Measurements from ENCODE around the gene NNT.
"Not testable (repeated sequence)": the region's sequence is repeated elsewhere in the genome, so short reads cannot be mapped to it uniquely, and the experiment has no call there.

NNT gene

DNA sequence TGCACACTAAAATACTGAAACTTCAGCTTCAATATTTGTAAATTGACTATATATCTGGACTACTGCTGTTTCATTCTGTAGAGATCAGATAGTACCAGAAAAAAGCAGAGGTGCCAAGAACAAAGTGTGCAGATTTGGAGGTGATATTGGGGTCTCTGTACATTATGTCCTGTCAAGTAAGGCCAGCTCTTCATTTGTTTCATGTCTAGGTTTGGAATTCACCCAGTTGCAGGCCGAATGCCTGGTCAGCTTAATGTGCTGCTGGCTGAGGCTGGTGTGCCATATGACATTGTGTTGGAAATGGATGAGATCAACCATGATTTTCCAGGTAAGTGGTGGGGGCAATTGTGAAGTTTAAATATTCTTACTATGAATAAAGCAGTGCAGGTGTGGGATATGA, 96.9 kb downstream of the NNT start:
- Histone ChIP-seq H3K36me3 (ENCODE audit: control insufficient read depth, insufficient read depth, low read length) (peaks cover 5% of the 10 kb centered on the region), H3K4me3 (replicated peaks; ENCODE audit: low read depth, low read length) (no peak overlapping the region), H3K27me3 (replicated peaks; ENCODE audit: control insufficient read depth, insufficient read depth, low read length) (no peaks in the 10 kb centered on the region)
- DNase-seq (ENCODE audit: extremely low read depth, insufficient read length), result no peak
- TF ChIP-seq, protein P1, sequence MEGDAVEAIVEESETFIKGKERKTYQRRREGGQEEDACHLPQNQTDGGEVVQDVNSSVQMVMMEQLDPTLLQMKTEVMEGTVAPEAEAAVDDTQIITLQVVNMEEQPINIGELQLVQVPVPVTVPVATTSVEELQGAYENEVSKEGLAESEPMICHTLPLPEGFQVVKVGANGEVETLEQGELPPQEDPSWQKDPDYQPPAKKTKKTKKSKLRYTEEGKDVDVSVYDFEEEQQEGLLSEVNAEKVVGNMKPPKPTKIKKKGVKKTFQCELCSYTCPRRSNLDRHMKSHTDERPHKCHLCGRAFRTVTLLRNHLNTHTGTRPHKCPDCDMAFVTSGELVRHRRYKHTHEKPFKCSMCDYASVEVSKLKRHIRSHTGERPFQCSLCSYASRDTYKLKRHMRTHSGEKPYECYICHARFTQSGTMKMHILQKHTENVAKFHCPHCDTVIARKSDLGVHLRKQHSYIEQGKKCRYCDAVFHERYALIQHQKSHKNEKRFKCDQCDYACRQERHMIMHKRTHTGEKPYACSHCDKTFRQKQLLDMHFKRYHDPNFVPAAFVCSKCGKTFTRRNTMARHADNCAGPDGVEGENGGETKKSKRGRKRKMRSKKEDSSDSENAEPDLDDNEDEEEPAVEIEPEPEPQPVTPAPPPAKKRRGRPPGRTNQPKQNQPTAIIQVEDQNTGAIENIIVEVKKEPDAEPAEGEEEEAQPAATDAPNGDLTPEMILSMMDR (IDR thresholded peaks at IDR 0.05; ENCODE audit: insufficient read depth, low read length, poor library complexity, severe bottlenecking), result no peak

DNA sequence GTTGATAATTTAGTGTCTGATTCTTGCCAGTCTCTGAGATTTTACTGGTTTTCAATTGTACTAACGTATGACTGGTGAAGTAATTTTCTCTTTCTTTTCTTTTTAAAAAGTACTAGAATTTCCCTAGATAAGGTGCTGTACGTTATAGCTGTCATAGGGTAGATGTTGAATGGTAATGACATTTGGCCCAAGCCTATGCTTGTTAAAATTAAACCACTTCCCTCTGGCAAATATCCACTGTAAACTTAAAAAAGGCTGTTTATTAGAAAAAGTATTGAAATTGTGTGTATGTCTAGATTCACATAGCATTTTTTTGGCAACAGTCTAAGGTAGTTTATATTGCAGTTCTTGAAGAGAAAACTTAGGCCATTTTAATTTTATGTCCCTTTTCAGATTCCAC, 97.6 kb downstream of the NNT start:
- Histone ChIP-seq H3K4me3 (replicated peaks; ENCODE audit: low read depth, low read length) (no peak overlapping the region), H3K27me3 (replicated peaks; ENCODE audit: control insufficient read depth, insufficient read depth, low read length) (no peaks in the 10 kb centered on the region), H3K36me3 (ENCODE audit: control insufficient read depth, insufficient read depth, low read length) (peaks cover 4% of the 10 kb centered on the region)
- no peak for DNase-seq (ENCODE audit: extremely low read depth, insufficient read length)
- TF ChIP-seq, protein P1 (IDR thresholded peaks at IDR 0.05; ENCODE audit: insufficient read depth, low read length, poor library complexity, severe bottlenecking), result no peak

DNA sequence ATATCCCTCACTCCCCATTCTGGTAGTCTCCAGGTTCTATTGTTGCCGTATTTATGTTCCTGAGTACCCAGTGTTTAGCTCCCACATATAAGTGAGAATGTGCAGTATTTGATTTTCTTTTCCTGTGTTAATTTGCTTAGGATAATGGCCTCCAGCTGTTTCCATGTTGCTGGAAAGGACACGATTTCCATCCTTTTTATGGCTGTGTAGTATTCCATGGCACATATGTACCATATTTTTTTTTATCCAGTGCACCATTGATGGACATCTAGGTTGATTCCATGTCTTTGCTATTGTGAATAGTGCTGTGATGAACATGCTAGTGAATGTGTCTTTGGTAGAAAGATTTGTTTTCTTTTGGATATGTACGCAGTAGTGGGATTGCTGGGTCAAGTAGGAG, 98.2 kb downstream of the NNT start:
- no peaks in the 10 kb centered on the region for H3K27me3 ChIP-seq (replicated peaks; ENCODE audit: control insufficient read depth, insufficient read depth, low read length)
- TF ChIP-seq, protein P1 (IDR thresholded peaks at IDR 0.05; ENCODE audit: insufficient read depth, low read length, poor library complexity, severe bottlenecking), result no peak
- H3K36me3 ChIP-seq (ENCODE audit: control insufficient read depth, insufficient read depth, low read length), result peaks cover 3% of the 10 kb centered on the region
- DNase-seq (ENCODE audit: extremely low read depth, insufficient read length), result no peak
- no peak overlapping the region for H3K4me3 ChIP-seq (replicated peaks; ENCODE audit: low read depth, low read length)

DNA sequence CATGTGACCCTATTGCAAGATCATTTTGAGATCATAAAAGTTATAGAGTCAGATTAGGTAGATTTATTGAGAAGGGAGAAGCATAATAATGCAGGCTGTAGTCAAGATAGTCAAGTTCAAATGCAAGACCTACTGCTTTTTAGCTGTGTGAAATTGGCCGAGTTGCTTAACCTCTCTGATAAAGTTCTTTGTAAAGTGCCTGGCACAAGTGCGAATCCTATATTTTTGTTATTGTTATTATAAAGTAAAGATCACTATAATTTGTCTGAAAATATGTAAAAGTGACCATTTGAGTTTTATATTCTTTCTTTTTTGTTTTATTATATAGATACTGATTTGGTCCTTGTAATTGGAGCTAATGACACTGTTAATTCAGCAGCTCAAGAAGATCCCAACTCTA, 99.3 kb downstream of the NNT start:
- Histone ChIP-seq H3K27me3 (replicated peaks; ENCODE audit: control insufficient read depth, insufficient read depth, low read length) (no peaks in the 10 kb centered on the region), H3K4me3 (replicated peaks; ENCODE audit: low read depth, low read length) (no peak overlapping the region), H3K36me3 (ENCODE audit: control insufficient read depth, insufficient read depth, low read length) (peaks cover 3% of the 10 kb centered on the region)
- no peak for DNase-seq (ENCODE audit: extremely low read depth, insufficient read length)
- TF ChIP-seq, protein P1 (IDR thresholded peaks at IDR 0.05; ENCODE audit: insufficient read depth, low read length, poor library complexity, severe bottlenecking), result no peak

DNA sequence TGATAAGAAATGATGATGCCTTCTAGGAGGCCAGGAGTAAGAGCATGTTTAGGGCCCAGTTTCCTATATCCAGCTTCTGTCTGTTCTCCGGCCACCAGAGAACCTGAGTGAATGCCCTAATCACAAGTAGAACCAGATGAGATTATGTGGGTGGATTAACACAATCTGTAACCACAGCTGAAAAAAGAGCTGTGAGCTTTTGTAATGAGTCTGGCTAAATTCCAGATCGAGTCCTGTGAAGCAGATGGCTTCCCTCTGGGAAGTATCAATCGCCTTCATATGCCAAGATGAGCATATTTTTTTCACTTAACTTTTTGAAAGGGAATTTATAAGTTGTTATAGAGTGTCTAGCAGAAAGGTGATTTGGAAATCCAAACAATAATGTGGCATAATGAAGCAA, 99.8 kb downstream of the NNT start:
- TF ChIP-seq, protein P1 (IDR thresholded peaks at IDR 0.05; ENCODE audit: insufficient read depth, low read length, poor library complexity, severe bottlenecking), result no peak
- Histone ChIP-seq H3K36me3 (ENCODE audit: control insufficient read depth, insufficient read depth, low read length) (peaks cover 3% of the 10 kb centered on the region), H3K27me3 (replicated peaks; ENCODE audit: control insufficient read depth, insufficient read depth, low read length) (no peaks in the 10 kb centered on the region), H3K4me3 (replicated peaks; ENCODE audit: low read depth, low read length) (no peak overlapping the region)
- DNase-seq (ENCODE audit: extremely low read depth, insufficient read length), result no peak

DNA sequence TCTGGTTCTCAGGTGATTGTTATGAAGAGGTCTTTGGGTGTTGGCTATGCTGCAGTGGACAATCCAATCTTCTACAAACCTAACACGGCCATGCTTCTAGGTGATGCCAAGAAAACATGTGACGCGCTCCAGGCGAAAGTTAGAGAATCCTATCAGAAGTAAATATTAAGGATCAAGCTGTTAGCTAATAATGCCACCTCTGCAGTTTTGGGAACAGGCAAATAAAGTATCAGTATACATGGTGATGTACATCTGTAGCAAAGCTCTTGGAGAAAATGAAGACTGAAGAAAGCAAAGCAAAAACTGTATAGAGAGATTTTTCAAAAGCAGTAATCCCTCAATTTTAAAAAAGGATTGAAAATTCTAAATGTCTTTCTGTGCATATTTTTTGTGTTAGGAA, 101.3 kb downstream of the NNT start:
- H3K36me3 ChIP-seq (ENCODE audit: control insufficient read depth, insufficient read depth, low read length), result peaks cover 3% of the 10 kb centered on the region
- DNase-seq (ENCODE audit: extremely low read depth, insufficient read length), result no peak

DNA sequence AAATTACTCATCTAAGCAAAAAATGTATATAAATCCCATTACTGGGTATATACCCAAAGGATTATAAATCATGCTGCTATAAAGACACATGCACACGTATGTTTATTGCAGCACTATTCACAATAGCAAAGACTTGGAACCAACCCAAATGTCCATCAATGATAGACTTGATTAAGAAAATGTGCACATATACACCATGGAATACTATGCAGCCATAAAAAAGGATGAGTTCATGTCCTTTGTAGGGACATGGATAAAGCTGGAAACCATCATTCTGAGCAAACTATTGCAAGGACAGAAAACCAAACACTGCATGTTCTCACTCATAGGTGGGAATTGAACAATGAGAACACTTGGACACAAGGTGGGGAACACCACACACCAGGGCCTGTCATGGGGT, 103.6 kb downstream of the NNT start:
- H3K4me3 ChIP-seq (replicated peaks; ENCODE audit: low read depth, low read length); H3K27me3 ChIP-seq (replicated peaks; ENCODE audit: control insufficient read depth, insufficient read depth, low read length); H3K36me3 ChIP-seq (ENCODE audit: control insufficient read depth, insufficient read depth, low read length); DNase-seq (ENCODE audit: extremely low read depth, insufficient read length): not testable (repeated sequence)

More for the DNA sequence above, 101.3 kb downstream of the NNT start:
- H3K4me3 ChIP-seq (replicated peaks; ENCODE audit: low read depth, low read length), result no peak overlapping the region
- TF ChIP-seq, protein P1 (IDR thresholded peaks at IDR 0.05; ENCODE audit: insufficient read depth, low read length, poor library complexity, severe bottlenecking), result no peak
- H3K27me3 ChIP-seq (replicated peaks; ENCODE audit: control insufficient read depth, insufficient read depth, low read length), result no peaks in the 10 kb centered on the region
